ENCODE results near the gene HEMK1.

GRCh38 chr3:50611464-50612233, 42.3 kb downstream of the HEMK1 start, which contains the start of gene CISH:
- TF ChIP-seq EZH2 (IDR thresholded peaks at IDR 0.05; ENCODE audit: borderline replicate concordance, low read depth, low read length, severe bottlenecking) (no peak), CTCF (IDR thresholded peaks at IDR 0.05; ENCODE audit: extremely low read depth in 1 of 2, insufficient read depth in 1 of 2, low read depth in 1 of 2, low read length in 2 of 2) (peak; percentile 50 to 79), GATA2 (IDR thresholded peaks at IDR 0.05; ENCODE audit: insufficient read depth, insufficient read length, low read depth, low read length) (no peak), MYC (IDR thresholded peaks at IDR 0.05; ENCODE audit: low read depth, low read length) (no peak), POLR2A (IDR thresholded peaks at IDR 0.05; ENCODE audit: low read depth, low read length) (no peak), POLR2AphosphoS5 (IDR thresholded peaks at IDR 0.05; ENCODE audit: insufficient read depth, low read depth, low read length) (peak; percentile 44)
- TF ChIP-seq, protein P1, sequence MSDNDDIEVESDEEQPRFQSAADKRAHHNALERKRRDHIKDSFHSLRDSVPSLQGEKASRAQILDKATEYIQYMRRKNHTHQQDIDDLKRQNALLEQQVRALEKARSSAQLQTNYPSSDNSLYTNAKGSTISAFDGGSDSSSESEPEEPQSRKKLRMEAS (IDR thresholded peaks at IDR 0.05; ENCODE audit: insufficient read depth, insufficient read length): no peak
